Measurements from ENCODE around the gene RBMS1.
"Not testable (repeated sequence)": the region's sequence is repeated elsewhere in the genome, so short reads cannot be mapped to it uniquely, and the experiment has no call there.

Gene RBMS1

GRCh38 chr2:160499865-160500264, 6.3 kb upstream of the RBMS1 start:
- no peak for DNase-seq

- no peak for DNase-seq
Measured at GRCh38 chr2:160498137-160498536, 4.5 kb upstream of the RBMS1 start.

- no peak for DNase-seq
Measured at GRCh38 chr2:160494201-160494644, 616 bp upstream of the RBMS1 start.

GRCh38 chr2:160492401-160493226, 993 bp downstream of the RBMS1 start:
- peak; percentile 65 for DNase-seq

GRCh38 chr2:160491911-160492371, 1.7 kb downstream of the RBMS1 start:
- no peak for DNase-seq

- no peak for DNase-seq
Measured at GRCh38 chr2:160490733-160491685, 2.6 kb downstream of the RBMS1 start.

- no peak for DNase-seq
Measured at GRCh38 chr2:160489111-160489510, 4.5 kb downstream of the RBMS1 start.

GRCh38 chr2:160488289-160488688, 5.3 kb downstream of the RBMS1 start:
- not testable (repeated sequence) for DNase-seq

- no peak for DNase-seq
Measured at GRCh38 chr2:160486341-160486740, 7.3 kb downstream of the RBMS1 start.

- DNase-seq = no peak
Measured at GRCh38 chr2:160484859-160485520, 8.6 kb downstream of the RBMS1 start.

GRCh38 chr2:160482673-160483072, 10.9 kb downstream of the RBMS1 start:
- no peak for DNase-seq

- DNase-seq = no peak
Measured at GRCh38 chr2:160479269-160479668, 14.3 kb downstream of the RBMS1 start.

GRCh38 chr2:160478660-160479059, 14.9 kb downstream of the RBMS1 start:
- DNase-seq = no peak

- no peak for DNase-seq
Measured at GRCh38 chr2:160477032-160477431, 16.6 kb downstream of the RBMS1 start.

- DNase-seq = no peak
Measured at GRCh38 chr2:160474891-160475787, 18.5 kb downstream of the RBMS1 start.

GRCh38 chr2:160474319-160474645, 19.3 kb downstream of the RBMS1 start:
- DNase-seq = no peak

- no peak for DNase-seq
Measured at GRCh38 chr2:160473468-160474318, 19.9 kb downstream of the RBMS1 start.

- DNase-seq = no peak
Measured at GRCh38 chr2:160472839-160473251, 20.8 kb downstream of the RBMS1 start.

GRCh38 chr2:160471950-160472349, 21.7 kb downstream of the RBMS1 start:
- DNase-seq = no peak

- no peak for DNase-seq
Measured at GRCh38 chr2:160469621-160470204, 23.9 kb downstream of the RBMS1 start.

GRCh38 chr2:160469164-160469563, 24.4 kb downstream of the RBMS1 start:
- no peak for DNase-seq
